HEK293 (cell line): Measurements from ENCODE around the gene TRPM5.

Experiments
- CTCF ChIA-PET: fragments of 350-600 bp; formaldehyde crosslinking; extraction: SDS; loops from one replicate; lab custom pipeline; 2021; ENCODE audit warnings: antibody characterized with exemption; lab: Yijun Ruan, JAX
- POLR2A ChIA-PET: fragments of 300-600 bp; formaldehyde crosslinking; extraction: SDS; loops from one replicate; lab custom pipeline; 2020; ENCODE audit warnings: antibody characterized with exemption, inconsistent platforms; lab: Yijun Ruan, JAX
- H3K27ac ChIP-seq: fragments of 200-500 bp; sonication (Bioruptor generic); 2 replicates; pipeline ENCODE4 v1.5.1; 2014; ENCODE audit warnings: low read depth, low read length, control low read depth, inconsistent platforms; ENCODE audit errors: extremely low read depth
- H3K36me3 ChIP-seq, 2 experiments: fragments of 200-500 bp in 1 of 2; sonication (Bioruptor generic) in 1 of 2; 1 replicate in 1 of 2; 2 replicates in 1 of 2; pipeline ENCODE4 v1.5.1; 2014 to 2017; ENCODE audit warnings: inconsistent platforms in 2 of 2, low read length in 2 of 2; ENCODE audit not compliant: control insufficient read depth in 2 of 2, insufficient read depth in 1 of 2
- H3K4me1 ChIP-seq: fragments of 200-500 bp; sonication (Bioruptor generic); 2 replicates; pipeline ENCODE4 v1.5.1; 2014; ENCODE audit warnings: mild to moderate bottlenecking, low read length, inconsistent platforms; ENCODE audit not compliant: control insufficient read depth, insufficient read depth
- H3K4me3 ChIP-seq: 2 replicates; pipeline ENCODE4 v1.5.1; 2011; ENCODE audit warnings: low read depth, mild to moderate bottlenecking, control low read depth, low read length, moderate library complexity
- H3K9me3 ChIP-seq: fragments of 200-500 bp; sonication (Bioruptor generic); 2 replicates; pipeline ENCODE4 v1.5.1; 2014; ENCODE audit warnings: low read depth, low read length, inconsistent platforms; ENCODE audit not compliant: control insufficient read depth, insufficient read depth
- GLI2 ChIP-seq: fragments of 450-650 bp; formaldehyde crosslinking; IDR thresholded peaks from 2 replicates; pipeline ENCODE4; 2017; ENCODE audit warnings: missing biosample characterization, missing genetic modification characterization, low read depth, borderline replicate concordance
- SP3 ChIP-seq: fragments of 450-650 bp; formaldehyde crosslinking; IDR thresholded peaks from 2 replicates; pipeline ENCODE4 v1.5.1; 2016; ENCODE audit warnings: missing biosample characterization, missing genetic modification characterization
- ZNF114 ChIP-seq: fragments of 450-650 bp; formaldehyde crosslinking; IDR thresholded peaks from 2 replicates; pipeline ENCODE4 v1.5.0; 2017; ENCODE audit warnings: missing biosample characterization, missing genetic modification characterization
- ZNF2 ChIP-seq: fragments of 450-650 bp; formaldehyde crosslinking; IDR thresholded peaks from 2 replicates; pipeline ENCODE4 v1.5.1; 2016; ENCODE audit warnings: missing biosample characterization, missing genetic modification characterization
- ZNF248 ChIP-seq: fragments of 450-650 bp; formaldehyde crosslinking; IDR thresholded peaks from 2 replicates; pipeline ENCODE4 v1.5.1; 2017; ENCODE audit warnings: missing biosample characterization, missing genetic modification characterization
- ZNF302 ChIP-seq: fragments of 450-650 bp; formaldehyde crosslinking; IDR thresholded peaks from 2 replicates; pipeline ENCODE4 v1.5.1; 2016; ENCODE audit warnings: missing biosample characterization, missing genetic modification characterization, low read depth
- ZNF341 ChIP-seq: fragments of 450-650 bp; formaldehyde crosslinking; IDR thresholded peaks from 2 replicates; pipeline ENCODE4; 2016; ENCODE audit warnings: low read depth, missing biosample characterization, missing genetic modification characterization
- ZNF416 ChIP-seq: fragments of 450-650 bp; formaldehyde crosslinking; IDR thresholded peaks from 2 replicates; pipeline ENCODE4 v1.5.1; 2016; ENCODE audit warnings: missing biosample characterization, missing genetic modification characterization
- ZNF426 ChIP-seq: fragments of 450-650 bp; formaldehyde crosslinking; IDR thresholded peaks from 2 replicates; pipeline ENCODE4 v1.5.1; 2017; ENCODE audit warnings: missing biosample characterization, missing genetic modification characterization, mild to moderate bottlenecking, inconsistent platforms, moderate library complexity
- ZNF510 ChIP-seq: fragments of 450-650 bp; formaldehyde crosslinking; IDR thresholded peaks from 2 replicates; pipeline ENCODE4 v1.5.1; 2018; ENCODE audit warnings: mild to moderate bottlenecking, missing genetic modification characterization, missing biosample characterization; ENCODE audit not compliant: insufficient replicate concordance
- ZNF623 ChIP-seq: fragments of 450-650 bp; formaldehyde crosslinking; IDR thresholded peaks from 2 replicates; pipeline ENCODE4 v1.5.1; 2016; ENCODE audit warnings: missing biosample characterization, missing genetic modification characterization
- ZNF626 ChIP-seq: fragments of 450-650 bp; sonication (Bioruptor Pico); formaldehyde crosslinking; IDR thresholded peaks from 2 replicates; pipeline ENCODE4 v1.5.1; 2018; ENCODE audit warnings: missing biosample characterization, missing genetic modification characterization, inconsistent platforms
- ZNF658 ChIP-seq: fragments of 450-650 bp; formaldehyde crosslinking; IDR thresholded peaks from 2 replicates; pipeline ENCODE4; 2016; ENCODE audit warnings: missing biosample characterization, missing genetic modification characterization
- ZNF843 ChIP-seq: fragments of 450-650 bp; formaldehyde crosslinking; IDR thresholded peaks from 2 replicates; pipeline ENCODE4 v1.5.1; 2016; ENCODE audit warnings: missing biosample characterization, missing genetic modification characterization
- TF ChIP-seq, protein P1 (sequence below): fragments of 450-650 bp; formaldehyde crosslinking; IDR thresholded peaks from 2 replicates; pipeline ENCODE4 v1.5.1; 2017; ENCODE audit warnings: missing biosample characterization, missing genetic modification characterization
- TF ChIP-seq, protein P2 (sequence below): fragments of 450-650 bp; formaldehyde crosslinking; IDR thresholded peaks from 2 replicates; pipeline ENCODE4 v1.5.1; 2016; ENCODE audit warnings: missing biosample characterization, missing genetic modification characterization
- TF ChIP-seq, protein P3 (sequence below): fragments of 450-650 bp; formaldehyde crosslinking; IDR thresholded peaks from 2 replicates; pipeline ENCODE4 v1.5.1; 2017; ENCODE audit warnings: missing biosample characterization, missing genetic modification characterization
- TF ChIP-seq, protein P4 (sequence below): sonication (generic); formaldehyde crosslinking; IDR thresholded peaks from 2 replicates; pipeline ENCODE4 v1.8.1; 2022; ENCODE audit warnings: mild to moderate bottlenecking, moderate library complexity, missing genetic modification reagents
- TF ChIP-seq, protein P5 (sequence below): fragments of 450-650 bp; formaldehyde crosslinking; IDR thresholded peaks from 2 replicates; pipeline ENCODE4 v1.5.1; 2016; ENCODE audit warnings: missing biosample characterization, missing genetic modification characterization
- TF ChIP-seq, protein P6 (sequence below): fragments of 450-650 bp; formaldehyde crosslinking; IDR thresholded peaks from 2 replicates; pipeline ENCODE4 v1.5.1; 2016; ENCODE audit warnings: missing biosample characterization, missing genetic modification characterization, low read depth

Gene TRPM5

DNA sequence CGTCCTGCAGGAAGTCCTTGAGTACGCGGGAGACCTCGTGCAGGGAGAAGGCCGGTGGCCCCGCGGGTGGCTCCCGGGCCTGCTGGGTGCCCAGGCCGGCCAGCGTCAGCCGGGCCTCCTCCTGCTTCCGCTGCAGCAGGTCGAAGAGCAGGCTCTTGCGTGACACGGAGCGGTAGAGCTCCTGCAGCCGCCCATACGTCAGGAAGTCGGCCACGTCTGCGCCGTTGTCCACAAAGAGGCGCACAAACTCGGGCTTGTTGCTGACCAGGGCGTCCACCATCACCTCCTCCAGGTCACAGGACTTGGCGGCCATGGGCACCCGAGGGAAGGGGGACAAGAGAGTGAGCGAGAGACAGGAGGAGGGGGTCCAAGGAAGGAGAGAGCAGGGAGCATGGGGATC is 29.1 kb downstream of the TRPM5 start:
- H3K27ac ChIP-seq: no peak overlapping the region
- no peaks in the 10 kb centered on the region for H3K9me3 ChIP-seq
- no peaks in the 10 kb centered on the region for H3K4me1 ChIP-seq
- TF ChIP-seq ZNF248 (tag by site-specific recombination): no peak
- TF ChIP-seq, protein P1, sequence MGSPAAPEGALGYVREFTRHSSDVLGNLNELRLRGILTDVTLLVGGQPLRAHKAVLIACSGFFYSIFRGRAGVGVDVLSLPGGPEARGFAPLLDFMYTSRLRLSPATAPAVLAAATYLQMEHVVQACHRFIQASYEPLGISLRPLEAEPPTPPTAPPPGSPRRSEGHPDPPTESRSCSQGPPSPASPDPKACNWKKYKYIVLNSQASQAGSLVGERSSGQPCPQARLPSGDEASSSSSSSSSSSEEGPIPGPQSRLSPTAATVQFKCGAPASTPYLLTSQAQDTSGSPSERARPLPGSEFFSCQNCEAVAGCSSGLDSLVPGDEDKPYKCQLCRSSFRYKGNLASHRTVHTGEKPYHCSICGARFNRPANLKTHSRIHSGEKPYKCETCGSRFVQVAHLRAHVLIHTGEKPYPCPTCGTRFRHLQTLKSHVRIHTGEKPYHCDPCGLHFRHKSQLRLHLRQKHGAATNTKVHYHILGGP: no peak
- TF ChIP-seq GLI2 (tag by site-specific recombination): no peak
- no peak for TF ChIP-seq ZNF416
- TF ChIP-seq, protein P2, sequence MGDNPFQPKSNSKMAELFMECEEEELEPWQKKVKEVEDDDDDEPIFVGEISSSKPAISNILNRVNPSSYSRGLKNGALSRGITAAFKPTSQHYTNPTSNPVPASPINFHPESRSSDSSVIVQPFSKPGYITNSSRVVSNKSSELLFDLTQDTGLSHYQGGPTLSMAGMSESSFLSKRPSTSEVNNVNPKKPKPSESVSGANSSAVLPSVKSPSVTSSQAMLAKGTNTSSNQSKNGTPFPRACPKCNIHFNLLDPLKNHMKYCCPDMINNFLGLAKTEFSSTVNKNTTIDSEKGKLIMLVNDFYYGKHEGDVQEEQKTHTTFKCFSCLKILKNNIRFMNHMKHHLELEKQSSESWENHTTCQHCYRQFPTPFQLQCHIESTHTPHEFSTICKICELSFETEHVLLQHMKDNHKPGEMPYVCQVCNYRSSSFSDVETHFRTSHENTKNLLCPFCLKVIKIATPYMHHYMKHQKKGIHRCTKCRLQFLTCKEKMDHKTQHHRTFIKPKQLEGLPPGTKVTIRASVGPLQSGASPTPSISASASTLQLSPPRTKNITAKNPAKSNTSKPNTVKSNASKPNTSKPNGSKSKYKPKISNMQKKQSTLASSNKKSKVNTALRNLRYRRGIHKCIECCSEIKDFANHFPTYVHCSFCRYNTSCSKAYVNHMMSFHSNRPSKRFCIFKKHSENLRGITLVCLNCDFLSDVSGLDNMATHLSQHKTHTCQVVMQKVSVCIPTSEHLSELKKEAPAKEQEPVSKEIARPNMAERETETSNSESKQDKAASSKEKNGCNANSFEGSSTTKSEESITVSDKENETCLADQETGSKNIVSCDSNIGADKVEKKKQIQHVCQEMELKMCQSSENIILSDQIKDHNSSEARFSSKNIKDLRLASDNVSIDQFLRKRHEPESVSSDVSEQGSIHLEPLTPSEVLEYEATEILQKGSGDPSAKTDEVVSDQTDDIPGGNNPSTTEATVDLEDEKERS (tag by site-specific recombination): no peak
- no peak for TF ChIP-seq ZNF623
- TF ChIP-seq ZNF2 (tag by site-specific recombination): no peak
- TF ChIP-seq, protein P3, sequence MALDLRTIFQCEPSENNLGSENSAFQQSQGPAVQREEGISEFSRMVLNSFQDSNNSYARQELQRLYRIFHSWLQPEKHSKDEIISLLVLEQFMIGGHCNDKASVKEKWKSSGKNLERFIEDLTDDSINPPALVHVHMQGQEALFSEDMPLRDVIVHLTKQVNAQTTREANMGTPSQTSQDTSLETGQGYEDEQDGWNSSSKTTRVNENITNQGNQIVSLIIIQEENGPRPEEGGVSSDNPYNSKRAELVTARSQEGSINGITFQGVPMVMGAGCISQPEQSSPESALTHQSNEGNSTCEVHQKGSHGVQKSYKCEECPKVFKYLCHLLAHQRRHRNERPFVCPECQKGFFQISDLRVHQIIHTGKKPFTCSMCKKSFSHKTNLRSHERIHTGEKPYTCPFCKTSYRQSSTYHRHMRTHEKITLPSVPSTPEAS (tag by site-specific recombination): no peak
- TF ChIP-seq, protein P4, sequence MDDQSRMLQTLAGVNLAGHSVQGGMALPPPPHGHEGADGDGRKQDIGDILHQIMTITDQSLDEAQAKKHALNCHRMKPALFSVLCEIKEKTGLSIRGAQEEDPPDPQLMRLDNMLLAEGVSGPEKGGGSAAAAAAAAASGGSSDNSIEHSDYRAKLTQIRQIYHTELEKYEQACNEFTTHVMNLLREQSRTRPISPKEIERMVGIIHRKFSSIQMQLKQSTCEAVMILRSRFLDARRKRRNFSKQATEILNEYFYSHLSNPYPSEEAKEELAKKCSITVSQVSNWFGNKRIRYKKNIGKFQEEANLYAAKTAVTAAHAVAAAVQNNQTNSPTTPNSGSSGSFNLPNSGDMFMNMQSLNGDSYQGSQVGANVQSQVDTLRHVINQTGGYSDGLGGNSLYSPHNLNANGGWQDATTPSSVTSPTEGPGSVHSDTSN (CRISPR knock-in tag): no peak
- no peak for TF ChIP-seq ZNF302 (tag by site-specific recombination)
- TF ChIP-seq, protein P5, sequence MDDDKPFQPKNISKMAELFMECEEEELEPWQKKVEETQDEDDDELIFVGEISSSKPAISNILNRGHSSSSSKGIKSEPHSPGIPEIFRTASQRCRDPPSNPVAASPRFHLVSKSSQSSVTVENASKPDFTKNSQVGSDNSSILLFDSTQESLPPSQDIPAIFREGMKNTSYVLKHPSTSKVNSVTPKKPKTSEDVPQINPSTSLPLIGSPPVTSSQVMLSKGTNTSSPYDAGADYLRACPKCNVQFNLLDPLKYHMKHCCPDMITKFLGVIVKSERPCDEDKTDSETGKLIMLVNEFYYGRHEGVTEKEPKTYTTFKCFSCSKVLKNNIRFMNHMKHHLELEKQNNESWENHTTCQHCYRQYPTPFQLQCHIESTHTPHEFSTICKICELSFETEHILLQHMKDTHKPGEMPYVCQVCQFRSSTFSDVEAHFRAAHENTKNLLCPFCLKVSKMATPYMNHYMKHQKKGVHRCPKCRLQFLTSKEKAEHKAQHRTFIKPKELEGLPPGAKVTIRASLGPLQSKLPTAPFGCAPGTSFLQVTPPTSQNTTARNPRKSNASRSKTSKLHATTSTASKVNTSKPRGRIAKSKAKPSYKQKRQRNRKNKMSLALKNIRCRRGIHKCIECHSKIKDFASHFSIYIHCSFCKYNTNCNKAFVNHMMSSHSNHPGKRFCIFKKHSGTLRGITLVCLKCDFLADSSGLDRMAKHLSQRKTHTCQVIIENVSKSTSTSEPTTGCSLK (tag by site-specific recombination): no peak
- TF ChIP-seq ZNF114 (tag by site-specific recombination): no peak
- TF ChIP-seq ZNF426: no peak
- no peak for TF ChIP-seq ZNF843
- TF ChIP-seq ZNF510 (tag by site-specific recombination): no peak
- no peak for TF ChIP-seq ZNF658 (tag by site-specific recombination)
- TF ChIP-seq, protein P6, sequence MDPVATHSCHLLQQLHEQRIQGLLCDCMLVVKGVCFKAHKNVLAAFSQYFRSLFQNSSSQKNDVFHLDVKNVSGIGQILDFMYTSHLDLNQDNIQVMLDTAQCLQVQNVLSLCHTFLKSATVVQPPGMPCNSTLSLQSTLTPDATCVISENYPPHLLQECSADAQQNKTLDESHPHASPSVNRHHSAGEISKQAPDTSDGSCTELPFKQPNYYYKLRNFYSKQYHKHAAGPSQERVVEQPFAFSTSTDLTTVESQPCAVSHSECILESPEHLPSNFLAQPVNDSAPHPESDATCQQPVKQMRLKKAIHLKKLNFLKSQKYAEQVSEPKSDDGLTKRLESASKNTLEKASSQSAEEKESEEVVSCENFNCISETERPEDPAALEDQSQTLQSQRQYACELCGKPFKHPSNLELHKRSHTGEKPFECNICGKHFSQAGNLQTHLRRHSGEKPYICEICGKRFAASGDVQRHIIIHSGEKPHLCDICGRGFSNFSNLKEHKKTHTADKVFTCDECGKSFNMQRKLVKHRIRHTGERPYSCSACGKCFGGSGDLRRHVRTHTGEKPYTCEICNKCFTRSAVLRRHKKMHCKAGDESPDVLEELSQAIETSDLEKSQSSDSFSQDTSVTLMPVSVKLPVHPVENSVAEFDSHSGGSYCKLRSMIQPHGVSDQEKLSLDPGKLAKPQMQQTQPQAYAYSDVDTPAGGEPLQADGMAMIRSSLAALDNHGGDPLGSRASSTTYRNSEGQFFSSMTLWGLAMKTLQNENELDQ (tag by site-specific recombination): no peak
- TF ChIP-seq SP3: no peak
- TF ChIP-seq ZNF626: no peak
- no peak for TF ChIP-seq ZNF341 (tag by site-specific recombination)
- H3K36me3 ChIP-seq: no peaks in the 10 kb centered on the region
- CTCF ChIA-PET: interaction anchor here (1.4 kb wide), 1 partner anchor 110 kb away, joined by 6 read pairs; no protein-coding TSS in a partner anchor
- POLR2A ChIA-PET: no interaction called here
- H3K4me3 ChIP-seq: no peak overlapping the region
